Loucy (cell line): ENCODE data around the gene PRR9.

Source experiments
- EZH2phosphoT487 ChIP-seq: fragments of 200-600 bp; IDR thresholded peaks from 2 replicates; pipeline ENCODE4 v1.6.1; 2018; ENCODE audit warnings: antibody characterized with exemption, mild to moderate bottlenecking, moderate library complexity, borderline replicate concordance
- TF ChIP-seq, protein P1 (sequence below): fragments of 200-600 bp; sonication (generic); conservative IDR thresholded peaks from 2 replicates; pipeline ENCODE4 v1.5.1; 2014; ENCODE audit warnings: mild to moderate bottlenecking, antibody characterized with exemption, low read length

DNA sequence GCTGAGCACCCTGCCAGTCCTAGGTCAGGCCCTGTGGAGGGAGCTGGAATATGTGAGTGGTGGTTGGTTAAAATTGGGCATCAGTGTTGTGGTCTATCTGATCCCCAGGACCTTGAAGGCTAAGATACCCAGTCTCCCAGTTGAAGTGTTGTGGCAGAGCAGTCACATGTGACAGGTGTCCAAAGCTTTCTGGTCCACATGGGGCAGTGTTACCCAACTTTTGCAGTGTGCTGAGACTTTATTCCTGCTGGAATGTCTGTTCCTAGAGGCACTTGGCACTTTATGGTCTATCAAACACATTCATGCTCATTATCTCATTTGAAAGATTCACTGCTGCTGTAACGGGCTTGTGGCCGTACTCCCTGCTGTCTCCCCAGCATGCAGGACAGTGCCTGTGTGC lies 21.1 kb downstream of the PRR9 start:
- TF ChIP-seq, protein P1, sequence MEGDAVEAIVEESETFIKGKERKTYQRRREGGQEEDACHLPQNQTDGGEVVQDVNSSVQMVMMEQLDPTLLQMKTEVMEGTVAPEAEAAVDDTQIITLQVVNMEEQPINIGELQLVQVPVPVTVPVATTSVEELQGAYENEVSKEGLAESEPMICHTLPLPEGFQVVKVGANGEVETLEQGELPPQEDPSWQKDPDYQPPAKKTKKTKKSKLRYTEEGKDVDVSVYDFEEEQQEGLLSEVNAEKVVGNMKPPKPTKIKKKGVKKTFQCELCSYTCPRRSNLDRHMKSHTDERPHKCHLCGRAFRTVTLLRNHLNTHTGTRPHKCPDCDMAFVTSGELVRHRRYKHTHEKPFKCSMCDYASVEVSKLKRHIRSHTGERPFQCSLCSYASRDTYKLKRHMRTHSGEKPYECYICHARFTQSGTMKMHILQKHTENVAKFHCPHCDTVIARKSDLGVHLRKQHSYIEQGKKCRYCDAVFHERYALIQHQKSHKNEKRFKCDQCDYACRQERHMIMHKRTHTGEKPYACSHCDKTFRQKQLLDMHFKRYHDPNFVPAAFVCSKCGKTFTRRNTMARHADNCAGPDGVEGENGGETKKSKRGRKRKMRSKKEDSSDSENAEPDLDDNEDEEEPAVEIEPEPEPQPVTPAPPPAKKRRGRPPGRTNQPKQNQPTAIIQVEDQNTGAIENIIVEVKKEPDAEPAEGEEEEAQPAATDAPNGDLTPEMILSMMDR, result peak; percentile 68
- no peak for TF ChIP-seq EZH2phosphoT487
